Mesenteric fat pad (tissue), 1 donor: ENCODE results near the gene CHD3. TPM values are rescaled to one million over a fixed set of nuclear protein-coding genes. Genes with fewer than 3 reads are reported as not detected.
A peak's percentile ranks its signal among the peaks of the same experiment; 100 is the strongest.

ENCODE experiments used
- DNase-seq: peaks from one replicate; pipeline ENCODE4 v3.0.0-alpha.2; 2020; ENCODE audit warnings: low spot score
- long read RNA-seq: library from polyadenylated mRNA; unstranded; transcript quantifications from one replicate; pipeline ENCODE4 v2.0.0, GENCODE V29; 2020
- total RNA-seq: library from RNA; stranded (reverse); fragmentation: NEBNext Ultra II Directional; extraction: Animal tissue kit (Norgen Biotek cat#: 25700); gene quantifications from one replicate; pipeline ENCODE4 v1.2.1, GENCODE V29; 2021
- donor health status: DM: yes; HTN: yes; CAD: no.

The CHD3 gene
- total RNA-seq, result 40.9 TPM
- long read RNA-seq, partial matches to known transcripts, result 39 of 40 reads
- long read RNA-seq, other reads (novel, unspliced or antisense), result 1 of 40 reads

DNA sequence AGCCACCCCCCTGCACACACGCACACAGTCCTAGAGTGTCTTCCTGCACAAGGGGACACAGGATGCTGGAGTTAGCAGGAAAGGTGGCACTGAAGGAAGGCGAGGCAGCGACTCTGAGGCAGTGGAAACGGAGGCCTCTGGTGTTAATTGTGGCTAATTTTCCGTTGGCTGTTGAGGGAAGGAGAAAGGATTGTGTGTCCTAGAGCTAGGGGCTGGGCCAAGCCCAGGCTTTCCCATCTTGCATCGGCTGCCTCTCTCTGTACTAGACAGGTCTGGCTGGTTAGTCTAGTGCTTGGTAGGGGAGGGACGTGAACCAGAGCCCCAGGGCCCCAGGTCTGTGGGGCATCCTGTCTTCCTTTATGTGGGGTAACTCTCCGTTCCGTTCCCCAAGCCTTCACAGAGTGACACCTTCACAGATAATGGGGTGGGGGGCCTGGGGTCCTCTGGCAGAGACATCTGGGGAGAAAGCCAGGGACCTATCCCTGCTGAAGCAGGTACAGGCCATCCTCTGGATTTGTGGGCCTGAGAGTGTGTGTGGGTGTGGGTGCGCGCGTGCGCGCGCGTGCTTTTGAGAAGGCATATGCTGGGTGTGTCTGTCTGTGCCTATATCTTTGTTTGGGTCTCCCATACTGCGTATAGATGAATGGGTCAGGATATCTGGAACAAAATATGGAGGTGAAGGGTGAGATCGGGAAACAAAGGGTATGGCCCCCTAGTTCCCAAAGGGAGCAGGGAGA lies at the start of gene CHD3:
TSS of gene CHD3 (plus strand) at position 606 of the 737 bp plus-strand sequence. CDS start 212 bp downstream, outside the sequence.
- DNase-seq, result no peak

GRCh38 chr17:7839190-7839875 lies 49.3 kb upstream of the CHD3 start:
- DNase-seq, result peak; percentile 86

DNA sequence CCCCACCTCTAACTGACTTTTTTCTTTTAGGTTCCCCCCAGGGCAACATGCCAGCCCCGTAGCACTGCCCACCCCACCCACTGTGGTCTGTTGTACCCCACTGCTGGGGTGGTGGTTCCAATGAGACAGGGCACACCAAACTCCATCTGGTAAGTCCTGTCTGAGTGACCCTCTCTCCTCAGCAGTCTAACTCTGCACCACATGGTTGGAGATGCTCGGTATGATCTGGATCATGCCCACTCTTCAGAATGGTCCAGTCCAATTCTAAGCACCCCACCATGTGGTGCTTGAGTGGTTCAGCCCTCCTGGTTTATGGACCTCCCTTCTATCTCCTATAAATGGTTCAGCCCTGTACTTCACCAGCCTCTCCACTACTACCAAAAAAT lies 48.7 kb upstream of the CHD3 start:
- DNase-seq, result peak; percentile 53

DNA sequence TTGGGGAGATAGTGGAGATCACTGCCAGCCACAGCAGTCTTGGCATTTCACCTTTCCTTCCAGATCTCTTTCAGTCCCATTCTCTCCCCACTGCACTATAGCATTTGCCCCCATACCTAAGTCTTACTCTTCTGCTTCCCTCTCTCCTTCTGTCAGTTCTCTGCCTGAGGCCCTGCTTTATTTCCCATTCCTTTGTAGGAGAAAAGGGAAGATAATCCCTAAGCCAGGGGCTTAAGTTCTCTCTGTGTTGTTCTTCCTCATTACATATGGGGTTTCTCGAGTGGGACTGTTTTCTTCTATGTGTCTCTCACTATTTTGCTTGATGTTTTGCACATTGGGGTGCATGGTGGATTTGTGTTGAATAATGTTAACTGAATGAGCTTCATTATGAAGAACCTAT lies 48.1 kb upstream of the CHD3 start:
- no peak for DNase-seq

- DNase-seq, result no peak
These were observed 47.7 kb upstream of the CHD3 start for GRCh38 chr17:7840875-7841274.

DNA sequence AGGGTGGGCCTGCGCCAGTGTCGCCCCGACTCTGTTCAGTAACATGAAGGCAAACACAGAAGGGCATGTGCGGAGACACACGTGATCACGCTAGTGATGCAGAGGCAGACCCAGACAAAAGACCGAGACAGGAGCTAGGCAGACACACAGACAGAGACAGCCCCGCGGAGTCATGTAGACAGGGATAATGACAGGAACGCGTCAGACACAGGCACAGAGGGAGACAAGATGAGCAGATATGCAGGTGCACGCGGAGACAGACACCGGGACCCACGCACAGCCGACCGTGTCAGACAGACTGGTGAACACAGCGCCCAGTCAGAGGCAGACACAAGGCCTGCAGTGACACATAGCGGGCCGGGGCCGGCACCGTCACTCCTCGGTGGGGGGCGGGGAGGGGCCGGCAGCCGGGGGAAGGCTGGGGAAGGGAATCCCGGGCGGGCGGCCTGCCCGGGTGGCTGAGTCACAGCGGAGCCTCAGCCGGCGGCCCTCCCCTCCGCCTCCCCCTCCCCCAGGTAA lies 47.1 kb upstream of the CHD3 start:
- peak; percentile 98 for DNase-seq

DNA sequence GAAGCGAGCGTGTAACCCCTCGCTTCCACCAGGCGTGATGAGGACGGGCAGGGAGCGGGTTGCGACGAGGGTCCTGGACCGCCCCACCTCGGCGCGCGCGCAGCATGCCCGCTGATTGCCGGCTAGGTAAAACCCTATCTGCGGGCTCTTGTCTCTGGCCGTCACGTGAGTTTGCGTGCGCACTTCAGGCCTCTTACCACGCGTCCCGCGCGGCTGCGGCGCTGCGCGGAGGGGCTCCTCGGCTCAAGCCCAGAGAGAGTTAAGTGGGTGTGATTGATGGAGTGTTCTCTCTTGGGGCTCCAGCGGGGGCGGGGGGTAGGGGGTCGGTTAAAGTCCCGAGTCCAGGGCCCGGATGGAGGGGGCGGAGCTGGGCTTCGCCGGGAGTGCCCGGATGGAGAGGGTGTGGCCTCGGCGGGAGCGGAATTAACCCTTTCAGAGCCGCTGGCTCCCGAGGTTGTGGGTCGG lies 46.6 kb upstream of the CHD3 start:
- peak; percentile 98 for DNase-seq

GRCh38 chr17:7842380-7843256 lies 46.0 kb upstream of the CHD3 start:
- DNase-seq, result peak; percentile 94

DNA sequence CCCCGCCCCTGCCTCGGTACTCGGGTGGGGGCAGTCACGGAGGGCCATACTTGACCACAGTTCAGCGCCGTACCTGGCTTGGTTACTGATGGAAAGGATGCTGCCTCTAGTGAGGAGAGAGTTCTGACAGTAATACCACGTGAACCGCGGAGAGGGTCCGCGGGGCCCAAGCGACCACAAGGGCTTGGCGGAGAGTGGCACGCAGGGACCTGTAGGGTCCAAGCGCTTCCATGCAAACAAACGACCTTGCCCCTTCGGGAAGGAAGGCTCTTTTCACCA lies 45.4 kb upstream of the CHD3 start:
- DNase-seq, result no peak

- DNase-seq, result peak; percentile 96
These were observed 44.9 kb upstream of the CHD3 start for GRCh38 chr17:7843536-7844291.

DNA sequence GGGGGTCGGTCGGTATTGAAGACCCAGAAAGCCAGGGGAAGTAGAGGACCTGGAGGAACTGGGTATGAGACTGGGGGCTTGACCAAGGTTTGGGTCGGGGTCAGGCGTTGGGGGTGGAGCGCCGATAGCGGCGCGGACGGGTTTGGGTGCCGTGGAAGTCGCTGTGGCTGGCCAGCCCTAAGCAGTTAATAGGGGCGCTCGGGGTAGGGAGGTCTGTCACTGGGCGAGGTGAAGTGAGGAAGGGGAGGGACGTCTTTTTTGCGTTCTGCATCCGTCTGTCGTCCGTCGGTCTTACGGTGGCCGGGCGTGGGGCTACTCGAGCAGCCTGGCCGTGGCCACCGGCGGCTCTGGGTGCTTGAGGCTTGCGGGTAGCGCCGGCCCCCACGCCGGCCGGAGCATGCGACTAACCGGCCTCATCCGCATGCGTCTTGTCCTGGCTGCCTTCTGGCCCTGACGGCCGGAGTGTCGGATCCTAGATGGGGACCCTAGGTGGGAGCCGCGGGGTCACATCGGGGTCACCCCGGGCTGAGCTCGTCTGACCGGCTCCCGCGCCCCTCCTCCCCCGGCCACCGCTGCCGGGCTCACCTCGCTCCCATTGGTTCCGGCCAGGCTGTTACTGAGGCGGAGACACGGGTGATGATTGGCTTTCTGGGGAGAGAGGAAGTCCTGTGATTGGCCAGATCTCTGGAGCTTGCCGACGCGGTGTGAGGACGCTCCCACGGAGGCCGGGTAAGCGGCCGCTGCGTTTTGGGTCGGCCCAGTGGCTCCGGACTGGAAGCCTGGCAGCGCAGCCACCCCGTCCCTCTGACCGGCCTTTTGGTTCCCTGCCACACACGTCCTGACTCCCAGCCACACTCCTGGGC lies 44.1 kb upstream of the CHD3 start:
- DNase-seq, result peak; percentile 97

- DNase-seq, result no peak
These were observed 43.1 kb upstream of the CHD3 start for GRCh38 chr17:7845359-7846062.

- no peak for DNase-seq
These were observed 42.4 kb upstream of the CHD3 start for GRCh38 chr17:7846063-7846735.

DNA sequence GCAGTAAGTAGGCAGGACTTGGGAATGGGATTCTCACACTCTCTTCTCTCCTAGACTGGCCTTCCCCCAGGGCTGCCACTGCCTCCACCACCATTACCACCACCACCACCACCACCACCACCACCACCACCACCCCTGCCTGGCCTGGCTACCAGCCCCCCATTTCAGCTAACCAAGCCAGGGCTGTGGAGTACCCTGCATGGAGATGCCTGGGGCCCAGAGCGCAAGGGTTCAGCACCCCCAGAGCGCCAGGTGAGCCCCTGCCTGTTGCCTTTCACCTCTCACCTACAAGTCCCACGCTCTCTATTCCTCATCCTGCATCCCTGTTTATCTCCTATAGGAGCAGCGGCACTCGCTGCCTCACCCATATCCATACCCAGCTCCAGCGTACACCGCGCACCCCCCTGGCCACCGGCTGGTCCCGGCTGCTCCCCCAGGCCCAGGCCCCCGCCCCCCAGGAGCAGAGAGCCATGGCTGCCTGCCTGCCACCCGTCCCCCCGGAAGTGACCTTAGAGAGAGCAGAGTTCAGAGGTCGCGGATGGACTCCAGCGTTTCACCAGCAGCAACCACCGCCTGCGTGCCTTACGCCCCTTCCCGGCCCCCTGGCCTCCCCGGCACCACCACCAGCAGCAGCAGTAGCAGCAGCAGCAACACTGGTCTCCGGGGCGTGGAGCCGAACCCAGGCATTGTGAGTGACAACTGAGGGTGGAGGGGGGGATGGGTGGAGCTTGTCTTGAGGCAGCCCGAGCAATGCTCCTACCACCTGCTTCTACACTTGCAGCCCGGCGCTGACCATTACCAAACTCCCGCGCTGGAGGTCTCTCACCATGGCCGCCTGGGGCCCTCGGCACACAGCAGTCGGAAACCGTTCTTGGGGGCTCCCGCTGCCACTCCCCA lies 41.6 kb upstream of the CHD3 start:
- no peak for DNase-seq

DNA sequence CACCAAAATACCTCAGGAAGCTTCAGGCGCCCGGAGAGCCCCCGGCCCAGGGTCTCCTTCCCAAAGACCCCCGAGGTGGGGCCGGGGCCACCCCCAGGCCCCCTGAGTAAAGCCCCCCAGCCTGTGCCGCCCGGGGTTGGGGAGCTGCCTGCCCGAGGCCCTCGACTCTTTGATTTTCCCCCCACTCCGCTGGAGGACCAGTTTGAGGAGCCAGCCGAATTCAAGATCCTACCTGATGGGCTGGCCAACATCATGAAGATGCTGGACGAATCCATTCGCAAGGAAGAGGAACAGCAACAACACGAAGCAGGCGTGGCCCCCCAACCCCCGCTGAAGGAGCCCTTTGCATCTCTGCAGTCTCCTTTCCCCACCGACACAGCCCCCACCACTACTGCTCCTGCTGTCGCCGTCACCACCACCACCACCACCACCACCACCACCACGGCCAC lies 40.4 kb upstream of the CHD3 start:
- no peak for DNase-seq

DNA sequence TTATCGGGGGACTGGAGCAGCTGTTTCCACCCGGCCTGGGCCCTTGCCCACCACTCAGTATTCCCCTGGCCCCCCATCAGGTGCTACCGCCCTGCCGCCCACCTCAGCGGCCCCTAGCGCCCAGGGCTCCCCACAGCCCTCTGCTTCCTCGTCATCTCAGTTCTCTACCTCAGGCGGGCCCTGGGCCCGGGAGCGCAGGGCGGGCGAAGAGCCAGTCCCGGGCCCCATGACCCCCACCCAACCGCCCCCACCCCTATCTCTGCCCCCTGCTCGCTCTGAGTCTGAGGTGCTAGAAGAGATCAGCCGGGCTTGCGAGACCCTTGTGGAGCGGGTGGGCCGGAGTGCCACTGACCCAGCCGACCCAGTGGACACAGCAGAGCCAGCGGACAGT lies 39.9 kb upstream of the CHD3 start:
- no peak for DNase-seq

- DNase-seq, result no peak
These were observed 39.3 kb upstream of the CHD3 start for GRCh38 chr17:7849130-7849750.
